Transverse colon (tissue), 4 donors: ENCODE results near the gene CCNY. TPM values are rescaled to one million over a fixed set of nuclear protein-coding genes. Genes with fewer than 3 reads are reported as not detected.

Source experiments
- DNase-seq: peaks from one replicate; pipeline ENCODE4 v3.0.0-alpha.2; 2019
- H3K27ac ChIP-seq, 4 donors: fragments of 200-600 bp; sonication (generic); 2 replicates each; pipeline ENCODE4 v1.5.1; 2016 to 2018; ENCODE audit warnings: inconsistent platforms in 4 of 4
- H3K27me3 ChIP-seq: fragments of 200-600 bp; sonication (generic); 2 replicates; pipeline ENCODE4 v1.5.1; 2017; ENCODE audit warnings: inconsistent platforms
- H3K36me3 ChIP-seq, 4 donors: fragments of 200-600 bp; sonication (generic); 2 replicates each; pipeline ENCODE4 v1.5.1; 2017 to 2019; ENCODE audit warnings: inconsistent platforms in 4 of 4
- H3K4me1 ChIP-seq, 4 donors: fragments of 200-600 bp; sonication (generic); 2 replicates each; pipeline ENCODE4 v1.5.1; 2017 to 2020; ENCODE audit warnings: inconsistent platforms in 4 of 4
- H3K4me3 ChIP-seq, 4 donors: fragments of 200-600 bp; sonication (generic); 1 replicate in 1 of 4; 2 replicates in 3 of 4; pipeline versions ENCODE4 v1.5.1 to v1.6.1; 2017 to 2019; ENCODE audit warnings: inconsistent platforms in 4 of 4
- H3K9me3 ChIP-seq, 2 donors: fragments of 200-600 bp; sonication (generic); 2 replicates each; pipeline ENCODE4 v1.5.1; 2017 to 2019; ENCODE audit warnings: inconsistent platforms in 2 of 2
- EP300 ChIP-seq: sonication (generic); formaldehyde crosslinking; IDR thresholded peaks from one replicate; pipeline ENCODE4 v1.6.1; 2017; ENCODE audit warnings: antibody characterized with exemption, low read depth
- POLR2A ChIP-seq: fragments of 450-650 bp; IDR thresholded peaks from one replicate; pipeline ENCODE4 v1.6.1; 2016; ENCODE audit warnings: antibody characterized with exemption, mild to moderate bottlenecking, moderate library complexity
- POLR2AphosphoS5 ChIP-seq, 3 donors: sonication (generic); formaldehyde crosslinking; IDR thresholded peaks; one replicate each; pipeline ENCODE4 v1.6.1; 2016; ENCODE audit warnings: antibody characterized with exemption in 3 of 3
- WGBS, 2 donors: methylation state at CpG; one replicate each; pipeline ENCODE4 v1.1.5; 2018; ENCODE audit warnings: low coverage in 1 of 2; 5-methylcytosine and 5-hydroxymethylcytosine counted together
- in situ Hi-C, 4 donors: fragments of 200-750 bp; cut with MboI; loops; one replicate each; pipeline versions ENCODE4 v1.15.0 to v1.15.1; 2017; ENCODE audit warnings: low sequenced_read_pairs in 3 of 4, low pct_ligation_motif_present in 1 of 4, low pct_unique_long_range_greater_than_20kb in 1 of 4
- intact Hi-C: fragments of 100-400 bp; cut with DNase I; formaldehyde crosslinking; loops from one replicate; pipeline ENCODE4 v1.15.1; 2023; ENCODE audit warnings: low total_unique reads
- total RNA-seq, 4 donors: library from RNA; depleted of rRNA; stranded (reverse); fragments of >200 nt; gene quantifications; one replicate each; pipeline ENCODE4 v1.1.0, GENCODE V29; 2016
- TF ChIP-seq, protein P1 (sequence below), 5 experiments: fragments of 200-600 bp in 3 of 5; fragments of 450-650 bp in 2 of 5; sonication (generic) in 3 of 5; IDR thresholded peaks; 1 replicate in 2 of 5; 2 replicates in 3 of 5; pipeline ENCODE4 v1.5.1; 2016 to 2017; ENCODE audit warnings: antibody characterized with exemption in 5 of 5, inconsistent platforms in 3 of 5, mild to moderate bottlenecking in 2 of 5, moderate library complexity in 1 of 5

Gene CCNY
- total RNA-seq, 4 donors from 2014 or later = 19.5 to 53.9 (median 41.4) TPM

DNA sequence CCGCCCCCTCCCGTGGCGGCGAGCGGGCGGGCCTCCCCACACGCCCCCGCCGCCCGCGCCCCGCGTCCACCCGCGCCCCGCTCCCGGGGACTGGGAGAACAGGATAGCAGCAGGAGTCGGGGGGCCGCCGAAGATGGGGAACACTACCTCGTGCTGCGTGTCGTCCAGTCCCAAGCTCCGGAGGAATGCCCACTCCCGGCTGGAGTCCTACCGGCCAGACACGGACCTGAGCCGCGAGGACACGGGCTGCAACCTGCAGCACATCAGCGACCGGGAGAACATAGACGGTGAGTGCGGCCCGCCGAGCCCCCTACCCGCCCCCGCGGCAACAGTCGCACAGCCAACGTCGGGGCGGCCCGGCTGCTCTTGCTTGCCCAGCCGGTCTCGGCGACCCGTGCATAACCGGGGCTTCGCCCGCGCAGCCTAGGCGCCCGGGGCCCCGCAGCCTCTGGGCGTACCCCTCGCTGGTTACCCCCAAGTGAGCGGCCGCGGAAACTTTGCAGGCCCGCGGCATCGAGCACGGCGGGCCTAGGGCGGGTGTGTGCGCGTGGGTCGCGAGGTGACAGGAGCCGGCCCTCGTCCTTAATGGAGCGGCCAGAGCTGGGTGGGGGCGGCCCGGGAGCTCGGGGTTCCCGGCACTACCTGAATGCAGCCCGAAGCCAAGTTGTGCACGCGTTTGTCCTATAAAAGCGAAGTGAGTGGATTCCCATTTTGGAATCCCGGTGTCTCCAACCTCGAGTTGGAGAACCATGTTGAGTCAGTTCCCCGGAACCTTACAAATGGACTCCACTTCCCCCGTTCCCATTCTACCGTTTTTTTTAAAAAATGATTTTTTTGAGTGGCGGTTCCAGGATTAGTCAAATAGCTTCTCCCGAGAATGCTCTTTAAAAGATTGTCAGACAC is 863 bp downstream of the CCNY start:
- in situ Hi-C loops = no loop called here
- intact Hi-C loops = no loop called here
- Histone ChIP-seq H3K27ac (peak overlapping the region; percentile 69 to 91 (median 84)), H3K9me3 (no peaks in the 10 kb centered on the region), H3K4me1 (peaks cover 32 to 66% (median 45%) of the 10 kb centered on the region in 4 donors), H3K36me3 (no peaks in the 10 kb centered on the region), H3K4me3 (peak overlapping the region; percentile 70 to 99 (median 89)), H3K27me3 (no peaks in the 10 kb centered on the region)
- WGBS, 2 donors = 0 to 1% methylated on average over 4 to 63 of the region's 88 CpGs
- TF ChIP-seq, protein P1, sequence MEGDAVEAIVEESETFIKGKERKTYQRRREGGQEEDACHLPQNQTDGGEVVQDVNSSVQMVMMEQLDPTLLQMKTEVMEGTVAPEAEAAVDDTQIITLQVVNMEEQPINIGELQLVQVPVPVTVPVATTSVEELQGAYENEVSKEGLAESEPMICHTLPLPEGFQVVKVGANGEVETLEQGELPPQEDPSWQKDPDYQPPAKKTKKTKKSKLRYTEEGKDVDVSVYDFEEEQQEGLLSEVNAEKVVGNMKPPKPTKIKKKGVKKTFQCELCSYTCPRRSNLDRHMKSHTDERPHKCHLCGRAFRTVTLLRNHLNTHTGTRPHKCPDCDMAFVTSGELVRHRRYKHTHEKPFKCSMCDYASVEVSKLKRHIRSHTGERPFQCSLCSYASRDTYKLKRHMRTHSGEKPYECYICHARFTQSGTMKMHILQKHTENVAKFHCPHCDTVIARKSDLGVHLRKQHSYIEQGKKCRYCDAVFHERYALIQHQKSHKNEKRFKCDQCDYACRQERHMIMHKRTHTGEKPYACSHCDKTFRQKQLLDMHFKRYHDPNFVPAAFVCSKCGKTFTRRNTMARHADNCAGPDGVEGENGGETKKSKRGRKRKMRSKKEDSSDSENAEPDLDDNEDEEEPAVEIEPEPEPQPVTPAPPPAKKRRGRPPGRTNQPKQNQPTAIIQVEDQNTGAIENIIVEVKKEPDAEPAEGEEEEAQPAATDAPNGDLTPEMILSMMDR (IDR thresholded peaks at IDR 0.05) = peak in 1 of 5 experiments; percentile 3
- TF ChIP-seq POLR2A (no peak), EP300 (no peak), POLR2AphosphoS5 (IDR thresholded peaks at IDR 0.05) (no peak)
- DNase-seq = peak; percentile 37

DNA sequence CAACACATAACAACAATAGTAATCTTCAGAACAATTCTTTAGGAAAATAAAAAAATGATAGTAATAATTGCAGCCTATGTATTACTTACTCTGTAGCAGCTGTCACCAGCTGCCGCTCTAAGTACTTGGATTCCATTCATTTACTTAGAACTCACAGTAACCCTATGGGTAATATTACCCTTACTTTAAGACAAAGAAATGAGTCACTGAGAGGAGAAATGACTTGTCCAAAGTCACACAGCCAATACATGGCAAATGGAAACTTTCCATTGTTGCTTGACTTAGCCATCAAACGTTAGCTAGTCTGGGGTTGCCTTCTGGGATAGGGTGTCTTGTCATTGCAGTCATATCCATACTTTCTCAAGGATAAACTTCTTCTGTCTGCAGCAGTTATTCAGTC is 3.6 kb downstream of the CCNY start:
- in situ Hi-C loops (no loop called here), intact Hi-C loops (no loop called here)
- Histone ChIP-seq H3K4me1 (peaks cover 24 to 49% (median 35%) of the 10 kb centered on the region in 4 donors), H3K27me3 (no peaks in the 10 kb centered on the region), H3K27ac (no peak overlapping the region), H3K36me3 (no peaks in the 10 kb centered on the region), H3K9me3 (no peaks in the 10 kb centered on the region), H3K4me3 (no peak overlapping the region)
- TF ChIP-seq POLR2A (no peak), POLR2AphosphoS5 (IDR thresholded peaks at IDR 0.05) (no peak), EP300 (no peak)
- TF ChIP-seq, protein P1 (IDR thresholded peaks at IDR 0.05) = no peak
- 62 to 85% methylated on average over 2 of the region's 2 CpGs for WGBS, 2 donors
- no peak for DNase-seq

DNA sequence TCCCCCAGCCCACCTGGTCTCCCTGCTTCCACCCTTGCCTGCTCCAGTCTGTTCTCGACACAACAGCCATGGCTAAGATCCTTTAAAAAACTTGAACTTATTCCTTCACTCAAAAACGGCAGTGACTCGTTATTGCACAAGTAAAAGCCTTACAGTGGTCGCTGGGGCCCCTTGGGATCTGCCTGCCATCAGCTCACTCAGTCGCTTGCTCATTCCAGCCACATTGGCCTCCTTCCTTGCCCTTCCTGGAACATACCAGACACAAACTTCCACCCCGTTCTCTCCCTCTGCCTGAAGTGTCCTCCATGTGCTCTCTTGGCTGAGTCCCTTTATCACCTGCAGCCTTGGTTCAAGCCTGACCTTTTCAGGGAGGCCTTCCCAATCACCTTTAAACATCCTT is 4.7 kb downstream of the CCNY start:
- intact Hi-C loops = loop anchor here (1.0 kb wide), 1 partner anchor 62 kb away; no protein-coding TSS in a partner anchor
- Histone ChIP-seq H3K27me3 (no peaks in the 10 kb centered on the region), H3K4me3 (no peak overlapping the region), H3K36me3 (no peaks in the 10 kb centered on the region), H3K9me3 (no peaks in the 10 kb centered on the region), H3K4me1 (peaks cover 18 to 49% (median 31%) of the 10 kb centered on the region in 4 donors), H3K27ac (no peak overlapping the region)
- in situ Hi-C loops = no loop called here
- no peak for DNase-seq
- WGBS, 2 donors = 46 to 53% methylated on average over 6 of the region's 6 CpGs
- TF ChIP-seq, protein P1 (IDR thresholded peaks at IDR 0.05) = no peak
- TF ChIP-seq POLR2A (no peak), EP300 (no peak), POLR2AphosphoS5 (IDR thresholded peaks at IDR 0.05) (no peak)

DNA sequence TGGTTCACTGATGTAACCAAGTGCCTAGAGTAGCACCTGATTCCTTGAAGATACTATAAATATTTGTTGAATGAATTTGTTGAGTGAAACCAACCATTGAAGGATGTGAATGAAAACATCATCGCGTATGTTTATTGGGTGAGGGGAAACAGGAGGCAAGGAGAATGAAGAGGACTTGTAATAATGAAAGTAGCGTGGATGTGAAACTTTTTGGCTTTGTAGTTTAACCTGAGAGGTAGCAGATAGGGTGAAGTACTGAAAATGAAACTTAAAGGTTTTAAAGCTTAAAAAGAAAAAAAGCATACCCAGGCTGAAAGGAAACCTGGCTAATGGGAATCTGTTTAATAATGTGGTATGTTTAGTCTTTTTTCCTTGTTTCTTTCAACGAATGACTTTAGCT is 5.2 kb downstream of the CCNY start:
- TF ChIP-seq POLR2A (no peak), POLR2AphosphoS5 (IDR thresholded peaks at IDR 0.05) (no peak), EP300 (no peak)
- TF ChIP-seq, protein P1 (IDR thresholded peaks at IDR 0.05) = no peak
- H3K27ac ChIP-seq = no peak overlapping the region
- no peaks in the 10 kb centered on the region for H3K9me3 ChIP-seq
- in situ Hi-C loops = no loop called here
- no peaks in the 10 kb centered on the region for H3K27me3 ChIP-seq
- H3K36me3 ChIP-seq = no peaks in the 10 kb centered on the region
- no peak for DNase-seq
- intact Hi-C loops = loop anchor here (1.0 kb wide), 1 partner anchor 62 kb away; no protein-coding TSS in a partner anchor
- H3K4me1 ChIP-seq = peaks cover 18 to 55% (median 32%) of the 10 kb centered on the region in 4 donors
- 52 to 56% methylated on average over 4 of the region's 4 CpGs for WGBS, 2 donors
- H3K4me3 ChIP-seq = no peak overlapping the region
